HEK293T (cell line): Measurements from ENCODE around the gene SERPINI1.

Experiments used
- CTCF ChIA-PET: fragments of 350-600 bp; formaldehyde crosslinking; extraction: SDS; loops from one replicate; lab custom pipeline; 2021; ENCODE audit warnings: antibody characterized with exemption, inconsistent platforms; lab: Yijun Ruan, JAX
- POLR2A ChIA-PET: fragments of 350-600 bp; formaldehyde crosslinking; extraction: SDS; loops from one replicate; lab custom pipeline; 2020; ENCODE audit warnings: antibody characterized with exemption, inconsistent platforms; lab: Yijun Ruan, JAX
- DNase-seq: peaks from one replicate; pipeline ENCODE4 v3.0.0; 2012; ENCODE audit warnings: mixed read lengths; ENCODE audit errors: extremely low spot score
- ARNT ChIP-seq: fragments of 450-650 bp; IDR thresholded peaks from 2 replicates; pipeline ENCODE4 v1.6.1; 2017; ENCODE audit warnings: mild to moderate bottlenecking
- BHLHE40 ChIP-seq: fragments of 450-650 bp; IDR thresholded peaks from 2 replicates; pipeline ENCODE4 v1.6.1; 2016; ENCODE audit warnings: mild to moderate bottlenecking, moderate library complexity, borderline replicate concordance
- CTBP1 ChIP-seq: fragments of 450-650 bp; IDR thresholded peaks from 2 replicates; pipeline ENCODE4 v1.6.1; 2016; ENCODE audit warnings: borderline replicate concordance
- ELF4 ChIP-seq: fragments of 450-650 bp; IDR thresholded peaks from 2 replicates; pipeline ENCODE4 v1.6.1; 2017; ENCODE audit warnings: antibody characterized with exemption
- FOXA1 ChIP-seq: fragments of 450-650 bp; IDR thresholded peaks from 2 replicates; pipeline ENCODE4 v1.6.1; 2016; ENCODE audit warnings: mild to moderate bottlenecking
- FOXK2 ChIP-seq: fragments of 450-650 bp; IDR thresholded peaks from 2 replicates; pipeline ENCODE4 v1.6.1; 2016; ENCODE audit warnings: mild to moderate bottlenecking
- FOXM1 ChIP-seq: fragments of 450-650 bp; IDR thresholded peaks from 2 replicates; pipeline ENCODE4 v1.6.1; 2017; ENCODE audit warnings: mild to moderate bottlenecking, borderline replicate concordance
- HDGF ChIP-seq: fragments of 450-650 bp; IDR thresholded peaks from 2 replicates; pipeline ENCODE4 v1.6.1; 2017; ENCODE audit warnings: antibody characterized with exemption, borderline replicate concordance
- L3MBTL2 ChIP-seq: fragments of 450-650 bp; conservative IDR thresholded peaks from 2 replicates; pipeline ENCODE4 v1.6.1; 2016; ENCODE audit warnings: mild to moderate bottlenecking
- LEF1 ChIP-seq: fragments of 450-650 bp; IDR thresholded peaks from 2 replicates; pipeline ENCODE4 v1.6.1; 2017; ENCODE audit warnings: mild to moderate bottlenecking, borderline replicate concordance
- NFRKB ChIP-seq: fragments of 450-650 bp; IDR thresholded peaks from 2 replicates; pipeline ENCODE4 v1.6.1; 2016; ENCODE audit warnings: mild to moderate bottlenecking, moderate library complexity
- SP1 ChIP-seq: fragments of 450-650 bp; IDR thresholded peaks from 2 replicates; pipeline ENCODE4 v1.6.1; 2017
- SUZ12 ChIP-seq: fragments of 450-650 bp; IDR thresholded peaks from 2 replicates; pipeline ENCODE4 v1.6.1; 2016; ENCODE audit warnings: mild to moderate bottlenecking
- TARDBP ChIP-seq: fragments of 450-650 bp; IDR thresholded peaks from 2 replicates; pipeline ENCODE4 v1.6.1; 2016
- ZNF384 ChIP-seq: fragments of 450-650 bp; IDR thresholded peaks from 2 replicates; pipeline ENCODE4 v1.6.1; 2016
- TF ChIP-seq, protein P1 (sequence below): fragments of 450-650 bp; IDR thresholded peaks from 2 replicates; pipeline ENCODE4 v1.6.1; 2016

SERPINI1 gene

DNA sequence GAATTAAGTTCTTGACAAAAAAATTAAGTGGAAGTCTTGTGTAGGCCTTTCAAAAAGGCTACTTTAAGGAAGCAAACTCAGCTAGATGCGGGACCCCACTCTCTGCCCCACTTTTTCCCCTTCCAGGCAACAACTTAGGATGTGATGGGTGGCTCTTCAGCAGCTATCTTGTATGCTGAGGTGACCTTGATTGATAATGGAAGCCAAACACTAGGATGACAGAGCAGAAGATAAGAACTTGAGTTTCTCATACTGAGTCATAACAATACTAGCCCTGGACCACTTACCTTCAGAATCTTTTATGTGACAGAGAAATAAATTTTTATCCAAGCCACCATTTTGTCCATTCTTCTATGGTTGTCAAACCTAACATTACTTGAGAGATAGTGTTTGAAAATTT, 16.9 kb upstream of the SERPINI1 start:
- DNase-seq: no peak
- no peak for TF ChIP-seq FOXM1
- TF ChIP-seq ELF4: no peak
- TF ChIP-seq SUZ12: no peak
- TF ChIP-seq NFRKB: no peak
- TF ChIP-seq LEF1: no peak
- no peak for TF ChIP-seq TARDBP
- TF ChIP-seq, protein P1, sequence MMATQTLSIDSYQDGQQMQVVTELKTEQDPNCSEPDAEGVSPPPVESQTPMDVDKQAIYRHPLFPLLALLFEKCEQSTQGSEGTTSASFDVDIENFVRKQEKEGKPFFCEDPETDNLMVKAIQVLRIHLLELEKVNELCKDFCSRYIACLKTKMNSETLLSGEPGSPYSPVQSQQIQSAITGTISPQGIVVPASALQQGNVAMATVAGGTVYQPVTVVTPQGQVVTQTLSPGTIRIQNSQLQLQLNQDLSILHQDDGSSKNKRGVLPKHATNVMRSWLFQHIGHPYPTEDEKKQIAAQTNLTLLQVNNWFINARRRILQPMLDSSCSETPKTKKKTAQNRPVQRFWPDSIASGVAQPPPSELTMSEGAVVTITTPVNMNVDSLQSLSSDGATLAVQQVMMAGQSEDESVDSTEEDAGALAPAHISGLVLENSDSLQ: no peak
- no peak for TF ChIP-seq ZNF384
- no peak for TF ChIP-seq HDGF
- TF ChIP-seq CTBP1: no peak
- no peak for TF ChIP-seq BHLHE40
- no peak for TF ChIP-seq FOXK2
- ChIA-PET CTCF (no interaction called here), POLR2A (no interaction called here)

DNA sequence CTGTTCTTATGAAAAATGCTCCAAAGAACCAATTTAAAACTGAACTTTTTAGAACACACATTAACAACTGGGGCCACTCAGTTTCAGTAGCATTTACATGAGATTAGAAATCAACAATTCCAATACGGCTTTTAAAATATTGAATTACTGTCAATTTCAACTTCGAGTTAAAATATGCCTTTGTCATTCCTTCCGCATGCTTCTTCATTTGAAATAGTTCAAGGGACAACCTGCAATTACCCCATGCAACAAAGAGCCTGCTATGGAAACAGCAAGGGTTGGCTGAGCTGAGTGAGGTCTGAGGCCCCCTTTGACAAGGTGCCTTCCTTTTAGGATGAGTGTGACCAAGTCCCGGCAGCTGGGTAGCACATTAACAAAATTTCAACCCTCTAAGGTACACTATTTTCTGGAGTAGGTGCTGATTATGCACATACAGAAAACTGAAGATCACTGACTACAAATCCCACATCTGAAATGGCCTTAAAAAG, 12.5 kb upstream of the SERPINI1 start:
- ChIA-PET POLR2A (no interaction called here), CTCF (no interaction called here)
- no peak for DNase-seq
- TF ChIP-seq FOXA1 (no peak), L3MBTL2 (no peak), ELF4 (no peak), HDGF (no peak), TARDBP (no peak), LEF1 (no peak), FOXM1 (no peak), SUZ12 (no peak), ZNF384 (no peak), SP1 (no peak), BHLHE40 (no peak)
- TF ChIP-seq, protein P1: no peak

DNA sequence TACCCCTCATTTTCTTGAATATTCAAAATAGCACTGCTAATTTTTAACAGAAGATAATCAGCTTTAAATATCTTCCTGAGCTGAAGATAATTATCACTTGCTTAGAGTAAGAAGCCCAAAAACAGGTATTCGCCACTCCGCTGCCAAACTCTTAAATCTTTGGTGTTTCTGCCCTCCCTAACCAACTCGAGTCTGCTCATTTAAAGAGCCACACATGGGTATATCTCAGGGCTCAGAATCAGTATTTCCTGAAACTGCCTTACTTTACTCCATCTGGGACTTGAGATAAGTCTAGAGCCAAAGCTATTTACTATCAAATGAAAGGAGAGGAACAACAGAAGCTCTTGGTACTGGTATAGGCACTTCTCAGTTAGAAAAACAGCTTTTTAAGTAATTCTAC, 11.6 kb upstream of the SERPINI1 start:
- no peak for DNase-seq
- ChIA-PET POLR2A (no interaction called here), CTCF (no interaction called here)
- TF ChIP-seq L3MBTL2: no peak
- TF ChIP-seq SUZ12: no peak
- no peak for TF ChIP-seq FOXM1
- no peak for TF ChIP-seq FOXA1
- TF ChIP-seq NFRKB: no peak
- no peak for TF ChIP-seq LEF1
- no peak for TF ChIP-seq ZNF384
- TF ChIP-seq ARNT: no peak

DNA sequence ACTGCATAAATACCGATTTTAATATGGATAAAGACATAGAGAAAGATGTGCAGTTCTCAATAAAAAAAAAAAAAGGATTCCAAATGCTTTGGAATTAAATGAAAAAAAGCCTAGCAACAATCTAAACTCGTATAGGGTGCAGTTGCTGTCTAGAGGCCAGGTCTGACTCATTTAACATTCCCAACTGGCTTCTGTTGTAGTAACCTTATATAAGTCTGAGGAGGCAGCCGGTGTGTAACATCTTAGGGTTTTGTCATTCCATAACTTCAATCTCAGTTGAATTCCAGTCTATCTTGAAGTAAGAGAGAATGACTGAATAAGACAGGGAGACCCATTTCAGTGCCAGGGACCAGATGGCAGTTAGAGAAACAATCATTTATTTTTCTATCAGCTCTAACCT, 7.3 kb upstream of the SERPINI1 start:
- CTCF ChIA-PET: no interaction called here
- POLR2A ChIA-PET: no interaction called here
- TF ChIP-seq, protein P1: no peak
- TF ChIP-seq TARDBP: no peak
- no peak for TF ChIP-seq CTBP1
- TF ChIP-seq SUZ12: no peak
- no peak for TF ChIP-seq FOXK2
- TF ChIP-seq L3MBTL2: no peak
- TF ChIP-seq ARNT: no peak
- no peak for TF ChIP-seq FOXA1
- TF ChIP-seq FOXM1: no peak
- TF ChIP-seq NFRKB: no peak
- TF ChIP-seq ZNF384: no peak
- no peak for TF ChIP-seq BHLHE40
- TF ChIP-seq SP1: no peak
- no peak for TF ChIP-seq ELF4
- no peak for TF ChIP-seq LEF1
- TF ChIP-seq HDGF: no peak
- DNase-seq: no peak

DNA sequence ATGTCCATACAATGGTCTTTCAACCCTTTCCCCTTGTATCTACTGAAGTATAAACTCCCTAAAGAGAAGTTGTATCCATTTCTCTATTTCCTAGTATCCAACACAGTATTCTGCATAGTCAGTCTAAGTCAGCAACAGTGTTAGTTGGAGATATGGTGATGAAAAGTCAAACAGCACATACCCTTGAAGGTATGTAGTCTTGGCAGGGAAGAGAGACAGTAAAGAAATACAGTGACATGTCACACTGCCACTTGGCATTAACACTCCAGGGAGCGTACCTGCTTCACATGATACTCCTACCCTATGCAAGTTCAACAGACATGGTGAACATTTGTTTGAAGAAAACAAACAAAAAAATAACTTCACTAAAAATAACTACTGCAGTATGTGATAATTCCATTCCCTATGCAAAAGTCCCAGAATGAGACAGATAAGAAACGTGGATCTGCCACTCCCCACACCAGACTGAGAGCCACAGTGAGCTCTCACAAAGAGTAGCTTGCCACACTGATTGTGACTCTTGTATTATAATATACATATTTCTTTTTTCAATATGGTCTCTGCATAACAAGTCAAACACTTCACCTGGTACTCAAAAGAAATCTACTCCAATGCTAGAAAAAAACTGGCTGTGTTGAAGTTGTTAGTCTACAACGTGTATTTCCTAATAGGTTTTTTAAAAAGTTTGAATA, 6.7 kb upstream of the SERPINI1 start:
- ChIA-PET CTCF (no interaction called here), POLR2A (no interaction called here)
- TF ChIP-seq, protein P1: no peak
- TF ChIP-seq LEF1: no peak
- TF ChIP-seq HDGF: no peak
- TF ChIP-seq BHLHE40: no peak
- no peak for TF ChIP-seq FOXM1
- no peak for TF ChIP-seq SUZ12
- TF ChIP-seq NFRKB: no peak
- no peak for TF ChIP-seq ZNF384
- DNase-seq: no peak

DNA sequence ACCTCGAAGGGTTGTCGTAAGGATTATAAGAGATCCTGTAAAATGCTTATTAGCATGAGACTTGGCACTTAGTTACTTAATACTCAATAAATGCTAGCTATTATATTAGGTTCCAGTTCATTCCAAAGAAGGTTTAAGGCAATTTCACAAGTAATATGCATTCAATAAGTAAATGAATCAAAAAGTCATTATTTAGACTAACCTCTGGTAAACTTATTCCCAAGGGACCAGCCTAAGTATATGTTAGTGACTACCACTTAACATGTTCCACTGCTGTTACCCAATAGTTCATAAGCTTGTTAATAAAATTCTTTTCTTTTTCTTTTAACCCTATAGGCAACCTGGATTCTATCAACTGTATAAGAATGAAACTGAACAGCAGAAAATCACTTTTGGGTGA, 5.9 kb upstream of the SERPINI1 start:
- CTCF ChIA-PET: interaction anchor here (0.8 kb wide), 1 partner anchor 11 kb away, joined by 3 read pairs; no protein-coding TSS in a partner anchor

More for the DNA sequence above, 5.9 kb upstream of the SERPINI1 start:
- TF ChIP-seq CTBP1: no peak
- no peak for TF ChIP-seq BHLHE40
- TF ChIP-seq SP1: no peak
- no peak for TF ChIP-seq FOXA1
- no peak for TF ChIP-seq ARNT
- no peak for TF ChIP-seq NFRKB
- no peak for TF ChIP-seq FOXM1
- no peak for TF ChIP-seq FOXK2
- no peak for DNase-seq
- POLR2A ChIA-PET: no interaction called here
